ENCODE data around the gene IL17RD. TPM values are rescaled to one million over a fixed set of nuclear protein-coding genes. Genes with fewer than 3 reads are reported as not detected.

The IL17RD gene
- total and polyA plus RNA-seq, 2 experiments from 2014 or later, result 10.7 to 104 TPM

GRCh38 chr3:57173687-57174086, 8.5 kb upstream of the IL17RD start (continued):
- TF ChIP-seq, protein P1, sequence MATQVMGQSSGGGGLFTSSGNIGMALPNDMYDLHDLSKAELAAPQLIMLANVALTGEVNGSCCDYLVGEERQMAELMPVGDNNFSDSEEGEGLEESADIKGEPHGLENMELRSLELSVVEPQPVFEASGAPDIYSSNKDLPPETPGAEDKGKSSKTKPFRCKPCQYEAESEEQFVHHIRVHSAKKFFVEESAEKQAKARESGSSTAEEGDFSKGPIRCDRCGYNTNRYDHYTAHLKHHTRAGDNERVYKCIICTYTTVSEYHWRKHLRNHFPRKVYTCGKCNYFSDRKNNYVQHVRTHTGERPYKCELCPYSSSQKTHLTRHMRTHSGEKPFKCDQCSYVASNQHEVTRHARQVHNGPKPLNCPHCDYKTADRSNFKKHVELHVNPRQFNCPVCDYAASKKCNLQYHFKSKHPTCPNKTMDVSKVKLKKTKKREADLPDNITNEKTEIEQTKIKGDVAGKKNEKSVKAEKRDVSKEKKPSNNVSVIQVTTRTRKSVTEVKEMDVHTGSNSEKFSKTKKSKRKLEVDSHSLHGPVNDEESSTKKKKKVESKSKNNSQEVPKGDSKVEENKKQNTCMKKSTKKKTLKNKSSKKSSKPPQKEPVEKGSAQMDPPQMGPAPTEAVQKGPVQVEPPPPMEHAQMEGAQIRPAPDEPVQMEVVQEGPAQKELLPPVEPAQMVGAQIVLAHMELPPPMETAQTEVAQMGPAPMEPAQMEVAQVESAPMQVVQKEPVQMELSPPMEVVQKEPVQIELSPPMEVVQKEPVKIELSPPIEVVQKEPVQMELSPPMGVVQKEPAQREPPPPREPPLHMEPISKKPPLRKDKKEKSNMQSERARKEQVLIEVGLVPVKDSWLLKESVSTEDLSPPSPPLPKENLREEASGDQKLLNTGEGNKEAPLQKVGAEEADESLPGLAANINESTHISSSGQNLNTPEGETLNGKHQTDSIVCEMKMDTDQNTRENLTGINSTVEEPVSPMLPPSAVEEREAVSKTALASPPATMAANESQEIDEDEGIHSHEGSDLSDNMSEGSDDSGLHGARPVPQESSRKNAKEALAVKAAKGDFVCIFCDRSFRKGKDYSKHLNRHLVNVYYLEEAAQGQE (IDR thresholded peaks at IDR 0.05; ENCODE audit: unreplicated experiment), result no peak
- TF ChIP-seq EZH2 (IDR thresholded peaks at IDR 0.05; ENCODE audit: low read depth, unreplicated experiment) (no peak), JUNB (IDR thresholded peaks at IDR 0.05; ENCODE audit: unreplicated experiment) (no peak), ZNF114 (CRISPR knock-in tag; IDR thresholded peaks at IDR 0.05) (no peak), CREB1 (CRISPR knock-in tag; IDR thresholded peaks at IDR 0.05; ENCODE audit: low read depth) (no peak)
- TF ChIP-seq, protein P2, sequence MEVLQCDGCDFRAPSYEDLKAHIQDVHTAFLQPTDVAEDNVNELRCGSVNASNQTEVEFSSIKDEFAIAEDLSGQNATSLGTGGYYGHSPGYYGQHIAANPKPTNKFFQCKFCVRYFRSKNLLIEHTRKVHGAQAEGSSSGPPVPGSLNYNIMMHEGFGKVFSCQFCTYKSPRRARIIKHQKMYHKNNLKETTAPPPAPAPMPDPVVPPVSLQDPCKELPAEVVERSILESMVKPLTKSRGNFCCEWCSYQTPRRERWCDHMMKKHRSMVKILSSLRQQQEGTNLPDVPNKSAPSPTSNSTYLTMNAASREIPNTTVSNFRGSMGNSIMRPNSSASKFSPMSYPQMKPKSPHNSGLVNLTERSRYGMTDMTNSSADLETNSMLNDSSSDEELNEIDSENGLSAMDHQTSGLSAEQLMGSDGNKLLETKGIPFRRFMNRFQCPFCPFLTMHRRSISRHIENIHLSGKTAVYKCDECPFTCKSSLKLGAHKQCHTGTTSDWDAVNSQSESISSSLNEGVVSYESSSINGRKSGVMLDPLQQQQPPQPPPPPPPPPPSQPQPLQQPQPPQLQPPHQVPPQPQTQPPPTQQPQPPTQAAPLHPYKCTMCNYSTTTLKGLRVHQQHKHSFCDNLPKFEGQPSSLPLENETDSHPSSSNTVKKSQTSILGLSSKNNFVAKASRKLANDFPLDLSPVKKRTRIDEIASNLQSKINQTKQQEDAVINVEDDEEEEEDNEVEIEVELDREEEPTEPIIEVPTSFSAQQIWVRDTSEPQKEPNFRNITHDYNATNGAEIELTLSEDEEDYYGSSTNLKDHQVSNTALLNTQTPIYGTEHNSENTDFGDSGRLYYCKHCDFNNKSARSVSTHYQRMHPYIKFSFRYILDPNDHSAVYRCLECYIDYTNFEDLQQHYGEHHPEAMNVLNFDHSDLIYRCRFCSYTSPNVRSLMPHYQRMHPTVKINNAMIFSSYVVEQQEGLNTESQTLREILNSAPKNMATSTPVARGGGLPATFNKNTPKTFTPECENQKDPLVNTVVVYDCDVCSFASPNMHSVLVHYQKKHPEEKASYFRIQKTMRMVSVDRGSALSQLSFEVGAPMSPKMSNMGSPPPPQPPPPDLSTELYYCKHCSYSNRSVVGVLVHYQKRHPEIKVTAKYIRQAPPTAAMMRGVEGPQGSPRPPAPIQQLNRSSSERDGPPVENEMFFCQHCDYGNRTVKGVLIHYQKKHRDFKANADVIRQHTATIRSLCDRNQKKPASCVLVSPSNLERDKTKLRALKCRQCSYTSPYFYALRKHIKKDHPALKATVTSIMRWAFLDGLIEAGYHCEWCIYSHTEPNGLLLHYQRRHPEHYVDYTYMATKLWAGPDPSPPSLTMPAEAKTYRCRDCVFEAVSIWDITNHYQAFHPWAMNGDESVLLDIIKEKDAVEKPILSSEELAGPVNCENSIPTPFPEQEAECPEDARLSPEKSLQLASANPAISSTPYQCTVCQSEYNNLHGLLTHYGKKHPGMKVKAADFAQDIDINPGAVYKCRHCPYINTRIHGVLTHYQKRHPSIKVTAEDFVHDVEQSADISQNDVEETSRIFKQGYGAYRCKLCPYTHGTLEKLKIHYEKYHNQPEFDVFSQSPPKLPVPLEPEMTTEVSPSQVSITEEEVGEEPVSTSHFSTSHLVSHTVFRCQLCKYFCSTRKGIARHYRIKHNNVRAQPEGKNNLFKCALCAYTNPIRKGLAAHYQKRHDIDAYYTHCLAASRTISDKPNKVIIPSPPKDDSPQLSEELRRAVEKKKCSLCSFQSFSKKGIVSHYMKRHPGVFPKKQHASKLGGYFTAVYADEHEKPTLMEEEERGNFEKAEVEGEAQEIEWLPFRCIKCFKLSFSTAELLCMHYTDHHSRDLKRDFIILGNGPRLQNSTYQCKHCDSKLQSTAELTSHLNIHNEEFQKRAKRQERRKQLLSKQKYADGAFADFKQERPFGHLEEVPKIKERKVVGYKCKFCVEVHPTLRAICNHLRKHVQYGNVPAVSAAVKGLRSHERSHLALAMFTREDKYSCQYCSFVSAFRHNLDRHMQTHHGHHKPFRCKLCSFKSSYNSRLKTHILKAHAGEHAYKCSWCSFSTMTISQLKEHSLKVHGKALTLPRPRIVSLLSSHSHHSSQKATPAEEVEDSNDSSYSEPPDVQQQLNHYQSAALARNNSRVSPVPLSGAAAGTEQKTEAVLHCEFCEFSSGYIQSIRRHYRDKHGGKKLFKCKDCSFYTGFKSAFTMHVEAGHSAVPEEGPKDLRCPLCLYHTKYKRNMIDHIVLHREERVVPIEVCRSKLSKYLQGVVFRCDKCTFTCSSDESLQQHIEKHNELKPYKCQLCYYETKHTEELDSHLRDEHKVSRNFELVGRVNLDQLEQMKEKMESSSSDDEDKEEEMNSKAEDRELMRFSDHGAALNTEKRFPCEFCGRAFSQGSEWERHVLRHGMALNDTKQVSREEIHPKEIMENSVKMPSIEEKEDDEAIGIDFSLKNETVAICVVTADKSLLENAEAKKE (CRISPR knock-in tag; IDR thresholded peaks at IDR 0.05), result no peak
